Medulla oblongata (tissue), 1 donor: ENCODE results near the gene LEUTX.
A peak's percentile ranks its signal among the peaks of the same experiment; 100 is the strongest.

ENCODE experiments used
- DNase-seq: peaks from one replicate; pipeline ENCODE4 v3.0.0-alpha.2; 2015; ENCODE audit errors: extremely low spot score

LEUTX gene

GRCh38 chr19:39824143-39825092, 45.8 kb downstream of the LEUTX start:
- peak; percentile 99 for DNase-seq

GRCh38 chr19:39825093-39825463, 46.4 kb downstream of the LEUTX start:
- DNase-seq: no peak

- DNase-seq: no peak
Measured at GRCh38 chr19:39825531-39826076, 47.0 kb downstream of the LEUTX start.

GRCh38 chr19:39826311-39826945, 47.8 kb downstream of the LEUTX start:
- no peak for DNase-seq

- DNase-seq: no peak
Measured at GRCh38 chr19:39827216-39827615, 48.6 kb downstream of the LEUTX start.

GRCh38 chr19:39828015-39828653, 49.5 kb downstream of the LEUTX start:
- DNase-seq: no peak

- DNase-seq: no peak
Measured at GRCh38 chr19:39828654-39829032, 50.0 kb downstream of the LEUTX start.

GRCh38 chr19:39829702-39830275, 51.1 kb downstream of the LEUTX start:
- DNase-seq: no peak

GRCh38 chr19:39830406-39830805, 51.8 kb downstream of the LEUTX start:
- DNase-seq: no peak

GRCh38 chr19:39830847-39831246, 52.2 kb downstream of the LEUTX start:
- no peak for DNase-seq

GRCh38 chr19:39831679-39832078, 53.0 kb downstream of the LEUTX start:
- no peak for DNase-seq

GRCh38 chr19:39832341-39833083, 53.9 kb downstream of the LEUTX start:
- no peak for DNase-seq

GRCh38 chr19:39833160-39833463, 54.5 kb downstream of the LEUTX start:
- no peak for DNase-seq

GRCh38 chr19:39833464-39834286, 55.0 kb downstream of the LEUTX start, which contains the start of gene DYRK1B:
TSS of gene DYRK1B (minus strand) at chr19:39834162. CDS start at chr19:39831867, 2,295 bp downstream.
- DNase-seq: peak; percentile 98

- DNase-seq: no peak
Measured at GRCh38 chr19:39834287-39834841, 55.7 kb downstream of the LEUTX start.
